Measurements from ENCODE around the gene UIMC1. TPM values are rescaled to one million over a fixed set of nuclear protein-coding genes. Genes with fewer than 3 reads are reported as not detected.

Gene UIMC1
- total and polyA plus RNA-seq, 2 of the 13 experiments (the other 11 are each of a cell fraction or from before 2014, with no cell fraction given): 18.9 to 32.7 TPM

DNA sequence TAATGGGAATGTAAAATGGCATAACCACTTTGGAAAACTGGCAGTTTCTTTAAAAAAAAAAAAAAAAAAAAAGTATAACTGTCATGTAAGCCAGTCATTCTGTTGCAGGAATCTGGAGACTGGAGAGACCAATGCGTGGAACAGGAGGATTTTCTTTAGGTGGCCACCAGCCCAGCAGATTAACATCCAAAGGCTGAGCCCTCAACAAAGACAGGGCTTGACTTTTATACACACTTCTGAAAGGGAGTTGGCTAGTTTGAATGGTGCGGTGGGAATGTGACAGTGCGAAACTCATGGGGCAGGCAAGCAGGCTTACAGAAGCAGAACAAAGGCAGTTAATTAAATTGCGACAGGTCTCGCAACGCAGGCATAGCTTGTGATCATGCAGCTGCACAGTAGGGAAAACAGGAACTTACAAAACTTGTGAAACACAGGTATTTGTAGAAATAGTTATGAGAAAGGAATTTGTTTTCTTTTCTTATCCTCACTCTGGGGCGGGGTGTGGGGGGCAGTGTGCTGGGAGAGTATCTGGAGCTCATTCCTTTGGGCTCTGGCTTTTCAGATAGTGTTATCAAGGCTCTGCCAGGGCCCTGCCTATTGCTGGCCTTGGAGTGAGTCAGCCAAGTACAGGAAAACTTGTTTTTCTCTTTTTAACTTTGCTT lies 12.0 kb downstream of the UIMC1 start (continued):
- TF ChIP-seq SOX13 (IDR thresholded peaks at IDR 0.05): peak; percentile 34; the same call in 1 of the 2 replicates
- peak in 1 of 2 experiments; percentile 84; a peak in 2 of 4 replicates for TF ChIP-seq SOX13 (CRISPR knock-in tag; conservative IDR thresholded peaks at IDR 0.05 in 1 of 2, IDR thresholded peaks at IDR 0.05 in 1 of 2)
- no peak for TF ChIP-seq ZNF280D (CRISPR knock-in tag; IDR thresholded peaks at IDR 0.05)
- TF ChIP-seq CHCHD3 (CRISPR knock-in tag; IDR thresholded peaks at IDR 0.05): no peak
- TF ChIP-seq SP5 (CRISPR knock-in tag; IDR thresholded peaks at IDR 0.05; ENCODE audit: borderline replicate concordance, low read depth): no peak
- peak; percentile 17; the same call in 1 of the 2 replicates for TF ChIP-seq ZNF281 (CRISPR knock-in tag; IDR thresholded peaks at IDR 0.05; ENCODE audit: borderline replicate concordance)
- TF ChIP-seq SMC3 (IDR thresholded peaks at IDR 0.05; ENCODE audit: low read length): no peak
- TF ChIP-seq RFX3 (CRISPR knock-in tag; IDR thresholded peaks at IDR 0.05): no peak
- TF ChIP-seq AHDC1 (CRISPR knock-in tag; IDR thresholded peaks at IDR 0.05; ENCODE audit: borderline replicate concordance): no peak
- TF ChIP-seq, protein P1, sequence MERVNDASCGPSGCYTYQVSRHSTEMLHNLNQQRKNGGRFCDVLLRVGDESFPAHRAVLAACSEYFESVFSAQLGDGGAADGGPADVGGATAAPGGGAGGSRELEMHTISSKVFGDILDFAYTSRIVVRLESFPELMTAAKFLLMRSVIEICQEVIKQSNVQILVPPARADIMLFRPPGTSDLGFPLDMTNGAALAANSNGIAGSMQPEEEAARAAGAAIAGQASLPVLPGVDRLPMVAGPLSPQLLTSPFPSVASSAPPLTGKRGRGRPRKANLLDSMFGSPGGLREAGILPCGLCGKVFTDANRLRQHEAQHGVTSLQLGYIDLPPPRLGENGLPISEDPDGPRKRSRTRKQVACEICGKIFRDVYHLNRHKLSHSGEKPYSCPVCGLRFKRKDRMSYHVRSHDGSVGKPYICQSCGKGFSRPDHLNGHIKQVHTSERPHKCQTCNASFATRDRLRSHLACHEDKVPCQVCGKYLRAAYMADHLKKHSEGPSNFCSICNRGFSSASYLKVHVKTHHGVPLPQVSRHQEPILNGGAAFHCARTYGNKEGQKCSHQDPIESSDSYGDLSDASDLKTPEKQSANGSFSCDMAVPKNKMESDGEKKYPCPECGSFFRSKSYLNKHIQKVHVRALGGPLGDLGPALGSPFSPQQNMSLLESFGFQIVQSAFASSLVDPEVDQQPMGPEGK (CRISPR knock-in tag; IDR thresholded peaks at IDR 0.05): 0 out of 2 replicates have a peak, but pooled peaks have one; percentile 24
- TF ChIP-seq, protein P2, sequence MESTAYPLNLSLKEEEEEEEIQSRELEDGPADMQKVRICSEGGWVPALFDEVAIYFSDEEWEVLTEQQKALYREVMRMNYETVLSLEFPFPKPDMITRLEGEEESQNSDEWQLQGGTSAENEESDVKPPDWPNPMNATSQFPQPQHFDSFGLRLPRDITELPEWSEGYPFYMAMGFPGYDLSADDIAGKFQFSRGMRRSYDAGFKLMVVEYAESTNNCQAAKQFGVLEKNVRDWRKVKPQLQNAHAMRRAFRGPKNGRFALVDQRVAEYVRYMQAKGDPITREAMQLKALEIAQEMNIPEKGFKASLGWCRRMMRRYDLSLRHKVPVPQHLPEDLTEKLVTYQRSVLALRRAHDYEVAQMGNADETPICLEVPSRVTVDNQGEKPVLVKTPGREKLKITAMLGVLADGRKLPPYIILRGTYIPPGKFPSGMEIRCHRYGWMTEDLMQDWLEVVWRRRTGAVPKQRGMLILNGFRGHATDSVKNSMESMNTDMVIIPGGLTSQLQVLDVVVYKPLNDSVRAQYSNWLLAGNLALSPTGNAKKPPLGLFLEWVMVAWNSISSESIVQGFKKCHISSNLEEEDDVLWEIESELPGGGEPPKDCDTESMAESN (CRISPR knock-in tag; conservative IDR thresholded peaks at IDR 0.05): no peak
